Measurements from ENCODE around the gene SMG9. TPM values are rescaled to one million over a fixed set of nuclear protein-coding genes. Genes with fewer than 3 reads are reported as not detected.
A peak's percentile ranks its signal among the peaks of the same experiment; 100 is the strongest.

SMG9 gene
- total RNA-seq, 1 experiment from 2014 or later, result 52.2 TPM

GRCh38 chr19:43799502-43800142 is 44.9 kb upstream of the SMG9 start:
- Histone ChIP-seq H3K23ac (ENCODE audit: insufficient read length, low read depth, low read length) (no peak overlapping the region), H3K27ac (ENCODE audit: insufficient read length, low read depth, low read length) (no peak overlapping the region), H3K4me1 (ENCODE audit: insufficient read depth, low read length) (no peaks in the 10 kb centered on the region), H3K9me3 (ENCODE audit: control insufficient read depth, low read depth, low read length) (no peaks in the 10 kb centered on the region), H3K9ac (ENCODE audit: extremely low read depth, insufficient read length, low read length) (no peak overlapping the region), H4K5ac (ENCODE audit: insufficient read length, low read depth, low read length) (no peak overlapping the region), H3K4me2 (ENCODE audit: insufficient read depth, insufficient read length, low read length) (peak overlapping the region; percentile 47), H2BK15ac (ENCODE audit: low read depth, low read length) (no peak overlapping the region), H3K56ac (ENCODE audit: insufficient read length, low read depth, low read length) (no peak overlapping the region), H2BK12ac (ENCODE audit: insufficient read length, low read depth, low read length) (no peak overlapping the region), H3K79me2 (ENCODE audit: insufficient read depth, low read length) (no peaks in the 10 kb centered on the region), H4K91ac (ENCODE audit: insufficient read length, low read depth, low read length) (no peak overlapping the region), H3K14ac (ENCODE audit: insufficient read depth, low read length) (no peak overlapping the region), H2AK5ac (ENCODE audit: insufficient read length, low read length) (no peak overlapping the region), H4K8ac (replicated peaks; ENCODE audit: insufficient read length, low read depth, low read length) (no peak overlapping the region), H3K18ac (ENCODE audit: insufficient read length, low read depth, low read length) (no peak overlapping the region), H2BK20ac (ENCODE audit: low read depth, low read length, poor library complexity, severe bottlenecking) (no peak overlapping the region), H3K79me1 (ENCODE audit: insufficient read depth, low read depth, low read length, poor library complexity, severe bottlenecking) (no peaks in the 10 kb centered on the region), H3T11ph (ENCODE audit: low read length) (no peak overlapping the region), H2AFZ (ENCODE audit: low read length) (no peak overlapping the region), H3K4ac (ENCODE audit: low read depth, low read length) (no peak overlapping the region), H2BK120ac (ENCODE audit: low read depth, low read length, poor library complexity, severe bottlenecking) (no peak overlapping the region), H3K27me3 (ENCODE audit: insufficient read depth, low read length) (peaks cover 9% of the 10 kb centered on the region), H4K20me1 (ENCODE audit: control insufficient read depth, insufficient read depth, insufficient read length) (peaks cover 2% of the 10 kb centered on the region), H3K23me2 (ENCODE audit: insufficient read length, low read depth, low read length, poor library complexity, severe bottlenecking) (peaks cover 5% of the 10 kb centered on the region), H2BK5ac (ENCODE audit: insufficient read length, low read length) (no peak overlapping the region)
- WGBS (ENCODE audit: extremely low coverage, insufficient read length, low lambda C conversion rate), result no CpG with 5 or more reads among the region's 6 CpGs
- no peaks in the 10 kb centered on the region; a peak in 1 of 7 replicates for H3K36me3 Mint-ChIP-seq (ENCODE audit: insufficient read depth in 1 of 3, low read depth in 3 of 3)
- peak overlapping the region; percentile 70 to 86 for H3K4me3 Mint-ChIP-seq
- H3K27ac Mint-ChIP-seq, result no peak overlapping the region
- peaks cover 89% of the 10 kb centered on the region for H3K27me3 Mint-ChIP-seq (ENCODE audit: low read depth)
- H3K4me1 Mint-ChIP-seq, result peaks cover 4 to 11% of the 10 kb centered on the region in 2 experiments; a peak in 3 of 4 replicates
- DNase-seq, result peak; percentile 76
- H3K9me3 Mint-ChIP-seq, result no peaks in the 10 kb centered on the region; a peak in 3 of 5 replicates
- no peak for TF ChIP-seq CTCF (conservative IDR thresholded peaks at IDR 0.05)

All from H9 (cell line).